ENCODE results near the gene TSPAN7.

Gene TSPAN7

DNA sequence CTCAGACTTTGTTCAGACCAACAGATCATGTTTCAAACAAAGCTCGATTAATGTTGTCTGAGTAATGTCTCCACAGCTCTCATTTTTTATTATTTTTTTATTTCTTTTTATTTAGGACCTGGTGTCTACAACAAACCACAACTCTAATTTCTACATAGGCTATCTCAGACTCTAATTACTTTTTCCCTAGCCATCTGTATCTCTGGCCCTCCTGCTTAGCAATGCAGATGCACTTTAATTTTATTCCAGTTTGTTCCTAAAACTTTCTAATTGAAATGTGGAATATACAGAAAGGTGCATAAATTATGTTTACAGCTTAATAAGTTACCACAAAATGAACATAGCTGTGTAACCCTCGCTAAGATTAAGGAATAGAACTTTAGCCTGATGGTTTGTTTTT, 120.8 kb downstream of the TSPAN7 start:
- H3K27ac ChIP-seq (ENCODE audit: low read depth, low read length) = no peak overlapping the region
- H3K4me1 ChIP-seq (ENCODE audit: control insufficient read depth, insufficient read depth, low read length) = no peaks in the 10 kb centered on the region
- no peak overlapping the region for H3K4me3 ChIP-seq (ENCODE audit: low read depth, low read length)
- H3K9ac ChIP-seq (ENCODE audit: low read depth, low read length) = no peak overlapping the region
- H3K9me3 ChIP-seq (ENCODE audit: control insufficient read depth, insufficient read depth, low read length) = no peaks in the 10 kb centered on the region
- no peaks in the 10 kb centered on the region for H3K27me3 ChIP-seq (ENCODE audit: control insufficient read depth, insufficient read depth, low read length)
- H3K36me3 ChIP-seq (ENCODE audit: control insufficient read depth, insufficient read depth, low read length) = no peaks in the 10 kb centered on the region

DNA sequence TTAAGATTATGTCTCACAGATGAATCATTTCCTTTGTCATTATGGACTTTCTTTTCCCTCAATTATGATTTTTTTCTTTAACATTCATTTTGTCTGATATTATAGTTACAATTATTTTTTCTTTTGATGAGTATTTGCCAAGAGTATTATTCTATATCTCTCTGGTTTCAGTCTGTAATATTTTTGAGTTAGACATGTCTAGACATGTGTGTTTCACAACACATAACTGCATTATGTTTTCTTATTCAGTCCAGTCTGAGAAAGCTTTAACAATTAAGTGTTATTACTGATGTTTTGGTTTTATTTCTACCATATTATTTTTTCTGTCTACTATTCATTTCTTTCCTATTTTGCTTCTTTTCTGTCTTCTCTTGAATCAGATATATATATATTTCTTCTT, 131.6 kb downstream of the TSPAN7 start:
- H3K9ac ChIP-seq (ENCODE audit: low read depth, low read length) = no peak overlapping the region
- H3K9me3 ChIP-seq (ENCODE audit: control insufficient read depth, insufficient read depth, low read length) = no peaks in the 10 kb centered on the region
- H3K4me3 ChIP-seq (ENCODE audit: low read depth, low read length) = no peak overlapping the region
- H3K27me3 ChIP-seq (ENCODE audit: control insufficient read depth, insufficient read depth, low read length) = no peaks in the 10 kb centered on the region
- H3K4me1 ChIP-seq (ENCODE audit: control insufficient read depth, insufficient read depth, low read length) = no peaks in the 10 kb centered on the region
- H3K27ac ChIP-seq (ENCODE audit: low read depth, low read length) = no peak overlapping the region
- no peaks in the 10 kb centered on the region for H3K36me3 ChIP-seq (ENCODE audit: control insufficient read depth, insufficient read depth, low read length)

DNA sequence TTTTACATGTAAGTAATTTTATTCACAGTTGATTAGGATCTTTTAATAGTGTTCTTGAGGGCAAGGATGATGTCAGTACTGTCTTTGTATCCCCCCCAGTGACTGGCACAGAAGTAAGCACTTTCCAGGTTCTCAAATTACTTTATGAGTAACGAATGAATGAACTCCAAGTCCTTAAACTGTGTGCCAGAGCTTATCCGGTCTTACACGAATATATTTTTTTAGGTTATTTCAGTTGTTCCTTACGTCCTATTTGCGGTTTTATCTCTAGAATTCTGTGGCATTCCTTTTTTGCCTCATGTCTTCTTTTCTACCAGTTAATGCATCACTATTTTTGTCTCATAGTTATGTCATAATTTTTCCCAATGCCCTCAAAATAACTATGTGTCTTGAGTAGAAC, 133.1 kb downstream of the TSPAN7 start:
- H3K4me1 ChIP-seq (ENCODE audit: control insufficient read depth, insufficient read depth, low read length) = peaks cover under 1% of the 10 kb centered on the region; the same call in 1 of the 2 replicates
- H3K9me3 ChIP-seq (ENCODE audit: control insufficient read depth, insufficient read depth, low read length) = no peaks in the 10 kb centered on the region
- no peaks in the 10 kb centered on the region for H3K27me3 ChIP-seq (ENCODE audit: control insufficient read depth, insufficient read depth, low read length)
- no peaks in the 10 kb centered on the region for H3K36me3 ChIP-seq (ENCODE audit: control insufficient read depth, insufficient read depth, low read length)
- no peak overlapping the region for H3K4me3 ChIP-seq (ENCODE audit: low read depth, low read length)
- no peak overlapping the region for H3K27ac ChIP-seq (ENCODE audit: low read depth, low read length)
- no peak overlapping the region for H3K9ac ChIP-seq (ENCODE audit: low read depth, low read length)

DNA sequence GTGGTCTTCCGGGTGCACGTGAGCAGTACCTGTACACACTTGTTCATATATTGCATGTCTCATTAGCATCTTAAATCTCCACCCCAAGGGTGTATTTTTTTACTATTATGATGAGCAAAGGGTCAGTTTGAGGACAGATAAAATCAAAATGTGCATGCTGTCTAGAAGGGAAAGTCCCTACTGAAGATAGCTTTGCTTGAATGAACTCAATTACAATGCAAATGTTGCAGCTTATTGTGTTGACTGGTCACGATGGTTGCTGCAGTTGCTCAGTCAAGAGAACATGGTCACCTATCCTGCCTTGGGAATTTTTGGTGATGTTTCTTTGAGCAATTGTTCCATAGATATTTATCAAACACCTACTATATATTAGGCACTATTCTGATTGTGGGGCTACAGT, 136.1 kb downstream of the TSPAN7 start:
- H3K27ac ChIP-seq (ENCODE audit: low read depth, low read length) = no peak overlapping the region
- H3K9me3 ChIP-seq (ENCODE audit: control insufficient read depth, insufficient read depth, low read length) = no peaks in the 10 kb centered on the region
- H3K4me1 ChIP-seq (ENCODE audit: control insufficient read depth, insufficient read depth, low read length) = peaks cover 11% of the 10 kb centered on the region
- no peak overlapping the region for H3K4me3 ChIP-seq (ENCODE audit: low read depth, low read length)
- H3K9ac ChIP-seq (ENCODE audit: low read depth, low read length) = no peak overlapping the region
- no peaks in the 10 kb centered on the region for H3K27me3 ChIP-seq (ENCODE audit: control insufficient read depth, insufficient read depth, low read length)
- H3K36me3 ChIP-seq (ENCODE audit: control insufficient read depth, insufficient read depth, low read length) = no peaks in the 10 kb centered on the region

DNA sequence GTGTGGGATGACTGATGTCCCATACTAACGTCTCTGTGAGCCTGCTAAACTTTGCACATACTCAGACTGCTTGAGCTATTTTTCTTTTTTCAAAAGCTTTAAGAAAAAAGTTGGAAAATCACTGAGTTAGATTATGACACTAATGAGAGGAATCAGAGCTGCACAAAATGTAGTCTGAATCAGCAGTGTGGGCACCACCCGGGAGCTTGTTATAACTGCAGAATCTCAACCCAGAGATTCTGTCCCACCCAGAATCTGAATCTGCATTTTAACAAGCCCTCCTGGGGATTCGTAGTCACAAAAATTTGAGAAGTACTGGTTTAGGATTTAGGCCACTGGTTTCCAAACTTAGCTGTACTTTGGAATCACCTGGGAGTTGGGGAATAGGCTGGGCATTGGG, 137.8 kb downstream of the TSPAN7 start:
- no peak overlapping the region for H3K27ac ChIP-seq (ENCODE audit: low read depth, low read length)
- H3K4me3 ChIP-seq (ENCODE audit: low read depth, low read length) = no peak overlapping the region
- no peaks in the 10 kb centered on the region for H3K36me3 ChIP-seq (ENCODE audit: control insufficient read depth, insufficient read depth, low read length)
- H3K4me1 ChIP-seq (ENCODE audit: control insufficient read depth, insufficient read depth, low read length) = peaks cover 11% of the 10 kb centered on the region
- no peaks in the 10 kb centered on the region for H3K27me3 ChIP-seq (ENCODE audit: control insufficient read depth, insufficient read depth, low read length)
- H3K9me3 ChIP-seq (ENCODE audit: control insufficient read depth, insufficient read depth, low read length) = no peaks in the 10 kb centered on the region
- no peak overlapping the region for H3K9ac ChIP-seq (ENCODE audit: low read depth, low read length)

DNA sequence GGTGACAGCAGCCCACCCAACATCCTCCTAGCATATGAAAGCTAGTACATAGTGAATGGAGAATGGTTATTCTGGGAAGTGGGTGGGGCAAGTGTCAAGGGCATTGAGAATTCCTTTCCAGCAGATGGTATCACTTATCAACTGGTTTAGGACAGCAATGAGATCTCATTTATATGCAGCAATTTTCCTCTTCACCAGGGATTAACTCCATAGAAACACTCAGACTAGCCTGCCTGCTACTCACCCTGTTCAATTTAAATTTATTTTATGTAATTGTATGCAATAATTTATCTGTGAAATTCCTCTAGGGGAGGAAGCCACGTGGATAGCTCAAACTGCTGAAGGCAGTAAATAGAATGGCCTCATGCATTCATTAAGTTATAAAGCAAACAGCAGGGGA, 138.4 kb downstream of the TSPAN7 start:
- Histone ChIP-seq H3K27me3 (ENCODE audit: control insufficient read depth, insufficient read depth, low read length) (no peaks in the 10 kb centered on the region), H3K4me1 (ENCODE audit: control insufficient read depth, insufficient read depth, low read length) (peaks cover 11% of the 10 kb centered on the region), H3K4me3 (ENCODE audit: low read depth, low read length) (no peak overlapping the region), H3K27ac (ENCODE audit: low read depth, low read length) (no peak overlapping the region), H3K36me3 (ENCODE audit: control insufficient read depth, insufficient read depth, low read length) (no peaks in the 10 kb centered on the region), H3K9ac (ENCODE audit: low read depth, low read length) (no peak overlapping the region), H3K9me3 (ENCODE audit: control insufficient read depth, insufficient read depth, low read length) (no peaks in the 10 kb centered on the region)

DNA sequence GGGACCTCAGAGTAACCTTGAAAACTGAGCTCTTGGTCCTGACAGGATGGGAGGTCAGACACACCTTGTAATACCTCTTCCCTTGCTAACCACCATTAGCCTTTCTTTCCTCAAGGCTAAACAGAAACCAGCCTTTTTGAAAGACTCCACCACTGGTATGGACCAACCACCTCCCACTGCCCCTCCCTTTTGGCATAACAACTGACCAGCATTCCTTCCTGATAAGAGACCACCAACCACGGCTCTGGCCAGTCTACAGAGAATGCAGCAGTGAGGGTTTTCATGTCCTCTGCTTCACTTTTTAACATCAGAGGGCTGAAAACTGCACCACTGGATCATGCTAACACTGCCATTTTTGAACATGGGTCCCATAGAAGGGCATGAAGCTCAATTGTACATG, 139.7 kb downstream of the TSPAN7 start:
- Histone ChIP-seq H3K36me3 (ENCODE audit: control insufficient read depth, insufficient read depth, low read length) (no peaks in the 10 kb centered on the region), H3K4me1 (ENCODE audit: control insufficient read depth, insufficient read depth, low read length) (peaks cover 11% of the 10 kb centered on the region), H3K9me3 (ENCODE audit: control insufficient read depth, insufficient read depth, low read length) (no peaks in the 10 kb centered on the region), H3K27ac (ENCODE audit: low read depth, low read length) (no peak overlapping the region), H3K9ac (ENCODE audit: low read depth, low read length) (no peak overlapping the region), H3K27me3 (ENCODE audit: control insufficient read depth, insufficient read depth, low read length) (no peaks in the 10 kb centered on the region), H3K4me3 (ENCODE audit: low read depth, low read length) (no peak overlapping the region)

DNA sequence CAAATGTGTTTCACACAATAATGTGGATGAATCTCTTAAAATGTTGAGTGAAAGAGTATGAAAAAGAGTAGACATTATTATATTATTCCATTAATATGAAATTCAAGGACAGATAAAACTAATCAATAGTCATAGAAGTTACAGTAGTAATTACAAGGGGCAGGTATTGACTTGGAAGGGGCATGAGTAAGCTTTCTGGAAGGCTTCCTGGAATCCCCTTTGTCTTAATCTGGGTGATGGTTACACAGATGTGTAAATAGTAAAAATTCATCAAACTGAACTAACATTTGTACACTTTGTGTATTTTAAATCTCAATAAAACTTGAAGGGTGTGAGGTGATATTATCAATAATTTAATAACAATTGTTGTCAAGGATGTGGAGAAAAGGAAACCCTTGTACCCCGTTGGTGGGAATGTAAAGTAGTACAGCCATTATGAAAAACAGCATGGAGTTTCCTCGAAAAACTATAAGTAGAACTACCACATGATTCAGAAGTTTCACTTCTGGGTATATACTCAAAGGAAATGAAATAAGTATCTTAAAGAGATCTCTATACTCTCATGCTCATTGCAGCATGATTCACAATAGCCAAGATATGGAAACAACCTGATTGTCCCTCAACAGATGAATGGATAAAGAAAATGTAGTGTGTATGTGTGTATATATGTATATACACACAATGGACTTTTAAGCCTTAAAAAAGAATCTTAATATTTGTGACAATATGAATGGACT, 143.0 kb downstream of the TSPAN7 start:
- no peak overlapping the region for H3K9ac ChIP-seq (ENCODE audit: low read depth, low read length)
- no peak overlapping the region for H3K27ac ChIP-seq (ENCODE audit: low read depth, low read length)
- H3K36me3 ChIP-seq (ENCODE audit: control insufficient read depth, insufficient read depth, low read length) = no peaks in the 10 kb centered on the region
- no peaks in the 10 kb centered on the region for H3K9me3 ChIP-seq (ENCODE audit: control insufficient read depth, insufficient read depth, low read length)
- H3K4me3 ChIP-seq (ENCODE audit: low read depth, low read length) = no peak overlapping the region
- peaks cover 11% of the 10 kb centered on the region for H3K4me1 ChIP-seq (ENCODE audit: control insufficient read depth, insufficient read depth, low read length)
- H3K27me3 ChIP-seq (ENCODE audit: control insufficient read depth, insufficient read depth, low read length) = no peaks in the 10 kb centered on the region

DNA sequence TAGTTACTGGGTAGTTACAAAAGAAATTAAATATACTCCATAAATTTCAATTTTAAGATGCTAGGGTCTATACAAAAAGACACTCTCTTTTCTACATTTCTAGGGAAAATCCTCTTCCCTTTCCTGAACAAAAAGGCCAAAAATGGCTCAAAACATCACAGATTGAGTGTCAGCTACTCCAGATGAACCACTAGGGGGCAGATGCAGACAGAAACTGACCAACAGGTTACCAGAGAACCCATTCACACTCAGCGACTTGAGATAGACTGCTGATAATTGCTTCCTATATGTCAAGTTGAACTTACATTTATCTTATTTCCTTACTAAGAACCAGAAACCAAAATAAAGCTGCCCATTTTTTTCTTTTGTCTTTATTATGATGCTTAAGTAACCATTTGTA, 156.5 kb downstream of the TSPAN7 start:
- Histone ChIP-seq H3K36me3 (ENCODE audit: control insufficient read depth, insufficient read depth, low read length) (no peaks in the 10 kb centered on the region), H3K27ac (ENCODE audit: low read depth, low read length) (no peak overlapping the region), H3K27me3 (ENCODE audit: control insufficient read depth, insufficient read depth, low read length) (no peaks in the 10 kb centered on the region), H3K9me3 (ENCODE audit: control insufficient read depth, insufficient read depth, low read length) (peaks cover 4% of the 10 kb centered on the region; the same call in 1 of the 2 replicates), H3K9ac (ENCODE audit: low read depth, low read length) (no peak overlapping the region), H3K4me3 (ENCODE audit: low read depth, low read length) (no peak overlapping the region), H3K4me1 (ENCODE audit: control insufficient read depth, insufficient read depth, low read length) (no peaks in the 10 kb centered on the region)

DNA sequence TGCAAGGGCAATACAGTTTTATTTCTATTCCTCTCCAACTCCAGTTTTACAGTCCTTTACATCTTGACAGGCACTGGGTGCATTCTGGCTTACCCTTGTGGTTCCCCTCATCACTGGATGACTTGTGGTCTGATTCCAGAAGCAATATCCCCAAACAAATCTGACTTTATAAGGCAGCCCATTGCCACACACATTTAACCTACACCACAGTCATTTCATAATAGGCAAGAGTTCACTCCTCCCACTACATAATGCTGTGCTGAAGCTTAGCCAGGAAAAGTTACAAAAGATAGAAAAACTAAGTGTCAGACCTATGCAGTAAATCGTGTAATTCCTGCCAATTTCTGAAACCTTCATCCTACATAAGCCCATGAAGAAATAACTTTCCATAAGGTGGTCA, 157.0 kb downstream of the TSPAN7 start:
- Histone ChIP-seq H3K9me3 (ENCODE audit: control insufficient read depth, insufficient read depth, low read length) (peaks cover 4% of the 10 kb centered on the region; the same call in 1 of the 2 replicates), H3K9ac (ENCODE audit: low read depth, low read length) (no peak overlapping the region), H3K27ac (ENCODE audit: low read depth, low read length) (no peak overlapping the region), H3K4me3 (ENCODE audit: low read depth, low read length) (no peak overlapping the region), H3K4me1 (ENCODE audit: control insufficient read depth, insufficient read depth, low read length) (no peaks in the 10 kb centered on the region), H3K36me3 (ENCODE audit: control insufficient read depth, insufficient read depth, low read length) (no peaks in the 10 kb centered on the region), H3K27me3 (ENCODE audit: control insufficient read depth, insufficient read depth, low read length) (no peaks in the 10 kb centered on the region)

DNA sequence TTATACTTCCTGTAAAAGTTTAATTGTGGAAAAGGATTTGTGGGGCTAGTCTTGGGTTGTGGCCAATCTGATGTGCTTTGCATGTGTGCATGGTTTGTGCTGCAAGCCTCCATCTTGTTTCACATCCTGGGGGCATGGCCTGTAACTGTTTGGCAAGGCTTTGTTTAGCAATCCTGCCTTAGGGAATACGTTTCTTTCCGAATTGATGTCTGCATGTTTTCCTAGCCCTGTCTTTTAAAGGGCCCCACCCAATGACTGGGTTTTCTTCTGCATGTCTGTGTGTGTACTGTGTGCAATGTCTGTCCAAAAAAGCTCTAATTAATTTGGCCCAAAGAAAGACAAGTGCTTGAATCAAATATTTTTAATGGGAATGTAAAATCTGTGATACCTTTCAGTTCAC, 165.3 kb downstream of the TSPAN7 start:
- no peaks in the 10 kb centered on the region for H3K4me1 ChIP-seq (ENCODE audit: control insufficient read depth, insufficient read depth, low read length)
- H3K36me3 ChIP-seq (ENCODE audit: control insufficient read depth, insufficient read depth, low read length) = no peaks in the 10 kb centered on the region
- H3K9me3 ChIP-seq (ENCODE audit: control insufficient read depth, insufficient read depth, low read length) = no peaks in the 10 kb centered on the region
- H3K27me3 ChIP-seq (ENCODE audit: control insufficient read depth, insufficient read depth, low read length) = no peaks in the 10 kb centered on the region
- no peak overlapping the region for H3K27ac ChIP-seq (ENCODE audit: low read depth, low read length)
- no peak overlapping the region for H3K4me3 ChIP-seq (ENCODE audit: low read depth, low read length)
- no peak overlapping the region for H3K9ac ChIP-seq (ENCODE audit: low read depth, low read length)

Data from HUES48 (cell line).